HG03521 (cell line): ENCODE measurements around the gene ZNF467.

Source experiments
- ATAC-seq: cut with Tn5 transposase; IDR thresholded peaks from one replicate; pipeline ENCODE4 v1.9.1; 2021; ENCODE audit warnings: mild to moderate bottlenecking, moderate library complexity; ENCODE audit not compliant: unreplicated experiment

Gene ZNF467

GRCh38 chr7:149751043-149751775 lies 22.2 kb downstream of the ZNF467 start:
- no peak for ATAC-seq

- ATAC-seq, result no peak
Observed at GRCh38 chr7:149750122-149750845, 23.1 kb downstream of the ZNF467 start.

- ATAC-seq, result no peak
Observed at GRCh38 chr7:149748076-149748874, 25.1 kb downstream of the ZNF467 start.

- no peak for ATAC-seq
Observed at GRCh38 chr7:149743476-149744255, 29.7 kb downstream of the ZNF467 start.

GRCh38 chr7:149742075-149742701 lies 31.2 kb downstream of the ZNF467 start:
- no peak for ATAC-seq

- no peak for ATAC-seq
Observed at GRCh38 chr7:149741629-149742028, 31.8 kb downstream of the ZNF467 start.

- no peak for ATAC-seq
Observed at GRCh38 chr7:149736478-149737360, 36.7 kb downstream of the ZNF467 start.

- no peak for ATAC-seq
Observed at GRCh38 chr7:149735779-149736477, 37.5 kb downstream of the ZNF467 start.

GRCh38 chr7:149735181-149735602 lies 38.2 kb downstream of the ZNF467 start:
- ATAC-seq, result no peak

GRCh38 chr7:149734791-149735075 lies 38.7 kb downstream of the ZNF467 start:
- no peak for ATAC-seq

GRCh38 chr7:149733924-149734790 lies 39.2 kb downstream of the ZNF467 start:
- ATAC-seq, result no peak

- no peak for ATAC-seq
Observed at GRCh38 chr7:149733131-149733923, 40.1 kb downstream of the ZNF467 start.

- ATAC-seq, result no peak
Observed at GRCh38 chr7:149732611-149733010, 40.8 kb downstream of the ZNF467 start.

- ATAC-seq, result no peak
Observed at GRCh38 chr7:149732111-149732561, 41.3 kb downstream of the ZNF467 start.

GRCh38 chr7:149731207-149731955 lies 42.0 kb downstream of the ZNF467 start:
- ATAC-seq, result no peak
